ENCODE results near the gene PRPF31.

DNA sequence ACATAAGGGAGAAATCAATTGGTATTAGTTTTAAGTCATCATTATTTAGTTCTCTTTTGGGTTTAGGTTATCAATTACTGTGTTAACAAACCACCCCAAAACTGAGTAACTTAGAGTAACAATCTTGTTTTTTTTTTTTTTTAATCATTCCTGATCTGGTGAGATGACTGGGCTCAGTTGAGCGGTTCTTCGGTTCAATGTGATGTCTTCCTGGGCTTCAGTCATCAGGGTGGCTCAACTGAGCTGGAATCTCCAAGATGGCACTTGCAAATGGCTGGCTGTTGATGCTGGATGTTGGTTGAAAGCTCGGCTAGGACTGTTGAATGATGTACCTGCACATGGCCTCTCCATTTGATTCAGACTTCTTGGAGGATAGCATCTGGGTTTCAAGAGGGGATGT is 31.1 kb upstream of the PRPF31 start:
- TF ChIP-seq, protein P1, sequence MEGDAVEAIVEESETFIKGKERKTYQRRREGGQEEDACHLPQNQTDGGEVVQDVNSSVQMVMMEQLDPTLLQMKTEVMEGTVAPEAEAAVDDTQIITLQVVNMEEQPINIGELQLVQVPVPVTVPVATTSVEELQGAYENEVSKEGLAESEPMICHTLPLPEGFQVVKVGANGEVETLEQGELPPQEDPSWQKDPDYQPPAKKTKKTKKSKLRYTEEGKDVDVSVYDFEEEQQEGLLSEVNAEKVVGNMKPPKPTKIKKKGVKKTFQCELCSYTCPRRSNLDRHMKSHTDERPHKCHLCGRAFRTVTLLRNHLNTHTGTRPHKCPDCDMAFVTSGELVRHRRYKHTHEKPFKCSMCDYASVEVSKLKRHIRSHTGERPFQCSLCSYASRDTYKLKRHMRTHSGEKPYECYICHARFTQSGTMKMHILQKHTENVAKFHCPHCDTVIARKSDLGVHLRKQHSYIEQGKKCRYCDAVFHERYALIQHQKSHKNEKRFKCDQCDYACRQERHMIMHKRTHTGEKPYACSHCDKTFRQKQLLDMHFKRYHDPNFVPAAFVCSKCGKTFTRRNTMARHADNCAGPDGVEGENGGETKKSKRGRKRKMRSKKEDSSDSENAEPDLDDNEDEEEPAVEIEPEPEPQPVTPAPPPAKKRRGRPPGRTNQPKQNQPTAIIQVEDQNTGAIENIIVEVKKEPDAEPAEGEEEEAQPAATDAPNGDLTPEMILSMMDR (optimal IDR thresholded peaks at IDR 0.05 in 1 of 3, IDR thresholded peaks at IDR 0.05 in 1 of 3, conservative IDR thresholded peaks at IDR 0.05 in 1 of 3; ENCODE audit: extremely low read depth in 1 of 3, insufficient read depth in 2 of 3, low read length in 3 of 3): no peak
- no peak for TF ChIP-seq EZH2 (IDR thresholded peaks at IDR 0.05; ENCODE audit: low read length)

Measured in keratinocyte (primary cell).